Adrenal gland (tissue), 12 donors: ENCODE results near the gene SLAMF9. TPM values are rescaled to one million over a fixed set of nuclear protein-coding genes. Genes with fewer than 3 reads are reported as not detected.

Experiments
- DNase-seq, 7 donors: peaks; one replicate each; pipeline ENCODE4 v3.0.0-alpha.2; 2019 to 2020
- H3K27ac ChIP-seq, 5 donors: fragments of 200-600 bp; sonication (generic) in 4 of 5; 1 replicate in 3 of 5; 2 replicates in 2 of 5; pipeline versions ENCODE4 v1.5.1 to v1.8.0; 2016 to 2020; ENCODE audit warnings: mild to moderate bottlenecking in 1 of 5
- H3K27me3 ChIP-seq: fragments of 200-600 bp; 2 replicates; pipeline ENCODE4 v1.8.0; 2021
- H3K36me3 ChIP-seq, 2 donors: fragments of 200-600 bp; replicated peaks in 1 of 2; 1 replicate in 1 of 2; 2 replicates in 1 of 2; pipeline versions ENCODE4 v1.5.1 to v1.8.0; 2018 to 2022
- H3K4me1 ChIP-seq, 2 donors: fragments of 200-600 bp; replicated peaks in 1 of 2; 1 replicate in 1 of 2; 2 replicates in 1 of 2; pipeline versions ENCODE4 v1.5.1 to v1.8.0; 2018 to 2021
- H3K4me3 ChIP-seq, 4 donors: fragments of 200-600 bp; sonication (generic) in 3 of 4; one replicate each; pipeline ENCODE4 v1.5.1; 2016 to 2018
- H3K9me3 ChIP-seq, 3 donors: fragments of 200-600 bp; sonication (generic) in 1 of 3; replicated peaks in 1 of 3; 1 replicate in 2 of 3; 2 replicates in 1 of 3; pipeline versions ENCODE4 v1.5.1 to v1.8.0; 2016 to 2021
- CTCF ChIP-seq, 6 experiments: fragments of 450-650 bp in 4 of 6; fragments of 200-600 bp in 2 of 6; sonication (generic) in 1 of 6; IDR thresholded peaks; 1 replicate in 5 of 6; 2 replicates in 1 of 6; pipeline versions ENCODE4 v1.5.1 to v1.8.0; 2016 to 2021; ENCODE audit warnings: antibody characterized with exemption in 6 of 6, mild to moderate bottlenecking in 2 of 6, moderate library complexity in 1 of 6
- POLR2A ChIP-seq, 2 donors: fragments of 450-650 bp; IDR thresholded peaks; one replicate each; pipeline ENCODE4 v1.6.1; 2017; ENCODE audit warnings: antibody characterized with exemption in 2 of 2, mild to moderate bottlenecking in 2 of 2, moderate library complexity in 1 of 2
- WGBS, 4 donors: extraction: QIAGEN DNeasy Blood & Tissue Kit in 2 of 4; methylation state at CpG; one replicate each; pipeline versions ENCODE4 v1.1.5 to v1.1.7; 2013 to 2017; 5-methylcytosine and 5-hydroxymethylcytosine counted together
- intact Hi-C, 2 donors: fragments of 100-400 bp; cut with DNase I; formaldehyde crosslinking; loops; one replicate each; pipeline versions ENCODE4 v1.14.1 to v1.15.0; 2022 to 2023
- polyA plus RNA-seq, 3 donors: library from polyadenylated mRNA; stranded (reverse); fragments of 200-250 nt in 2 of 3; fragments of 350-450 nt in 1 of 3; fragmentation: Illumina TruSeq in 1 of 3; extraction: RNeasy Lipid Tissue Mini Kit (QIAGEN cat#74804) in 1 of 3; gene quantifications; one replicate each; pipeline ENCODE4 v1.2.3, GENCODE V29; 2013 to 2014
- total RNA-seq, 9 donors: library from RNA; depleted of rRNA in 4 of 9; stranded (reverse); fragments of >200 nt in 4 of 9; fragments of 120-200 nt in 1 of 9; fragmentation: NEBNext Ultra II Directional in 1 of 9; extraction: Animal tissue kit (Norgen Biotek cat#: 25700) in 1 of 9; gene quantifications; one replicate each; pipeline versions ENCODE4 v1.1.0 to v1.2.4, GENCODE V29; 2013 to 2023
- donor health status: healthy with polysubstance abuse.
- donor health status: Bipolar disorder and iron deficiency.
- donor health status: DM: yes; HTN: yes; CAD: no.
- donor health status: DM: no; HTN: no; CAD: no.
- donor health status: DM: no; HTN: no; CAD: no.
- donor health status: DM: yes; HTN: yes; CAD: no.

The SLAMF9 gene
- total and polyA plus RNA-seq, 12 donors, result not detected

- intact Hi-C loops, result loop anchor here in 1 of 2 donors (10.0 kb wide), 1 partner anchor 153 kb away; the partner anchor contains the start of gene IGSF8
- no peaks in the 10 kb centered on the region for H3K9me3 ChIP-seq
- no peak for DNase-seq
- H3K27ac ChIP-seq, result no peak overlapping the region
- H3K36me3 ChIP-seq, result no peaks in the 10 kb centered on the region
- no peak for TF ChIP-seq CTCF (IDR thresholded peaks at IDR 0.05)
- TF ChIP-seq POLR2A (IDR thresholded peaks at IDR 0.05), result no peak
- H3K4me1 ChIP-seq, result peaks cover 0 to 10% of the 10 kb centered on the region in 2 donors
- no peak overlapping the region for H3K4me3 ChIP-seq
- H3K27me3 ChIP-seq, result peaks cover 28% of the 10 kb centered on the region
- 69 to 79% (median 73%) methylated on average over 7 to 15 of the region's 15 CpGs for WGBS, 4 donors
These were observed 12.2 kb downstream of the SLAMF9 start for GRCh38 chr1:159941591-159942560.

DNA sequence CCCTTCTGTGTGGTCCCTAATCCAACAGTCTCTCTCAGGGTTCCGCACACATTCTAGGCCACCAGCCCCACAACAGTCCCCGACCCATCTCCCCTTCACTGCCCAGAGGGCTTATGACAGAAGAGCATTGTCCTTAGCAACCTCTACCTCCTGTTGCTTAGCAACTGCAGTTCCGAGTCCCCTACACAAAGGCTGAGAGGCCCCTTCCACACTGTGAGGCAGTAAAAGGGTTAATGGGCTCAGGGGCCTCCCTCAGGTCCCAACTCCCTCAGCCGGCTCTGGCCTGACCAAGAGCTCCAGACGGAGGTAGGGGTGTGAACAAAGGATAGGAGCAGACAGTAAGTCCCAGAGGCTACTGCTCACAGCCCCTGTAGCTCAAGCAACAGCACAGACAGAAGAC lies 12.9 kb downstream of the SLAMF9 start:
- Histone ChIP-seq H3K27ac (no peak overlapping the region), H3K4me1 (peaks cover 0 to 12% of the 10 kb centered on the region in 2 donors), H3K9me3 (no peaks in the 10 kb centered on the region), H3K27me3 (peaks cover 31% of the 10 kb centered on the region), H3K36me3 (no peaks in the 10 kb centered on the region), H3K4me3 (no peak overlapping the region)
- intact Hi-C loops, result loop anchor here in 1 of 2 donors (10.0 kb wide), 1 partner anchor 154 kb away; the partner anchor contains the start of gene IGSF8
- TF ChIP-seq POLR2A (IDR thresholded peaks at IDR 0.05) (no peak), CTCF (IDR thresholded peaks at IDR 0.05) (no peak)
- no peak for DNase-seq
- WGBS, 4 donors, result 78 to 85% (median 80%) methylated on average over 3 to 5 of the region's 5 CpGs

- 89 to 97% (median 94%) methylated on average over 9 to 11 of the region's 11 CpGs for WGBS, 4 donors
- Histone ChIP-seq H3K9me3 (no peaks in the 10 kb centered on the region), H3K27me3 (peaks cover 24% of the 10 kb centered on the region), H3K4me1 (peaks cover 0 to 5% of the 10 kb centered on the region in 2 donors), H3K27ac (no peak overlapping the region), H3K4me3 (no peak overlapping the region), H3K36me3 (no peaks in the 10 kb centered on the region)
- no peak for DNase-seq
- intact Hi-C loops, result loop anchor here in 1 of 2 donors (10.0 kb wide), 1 partner anchor 155 kb away; the partner anchor contains the start of gene IGSF8
- TF ChIP-seq POLR2A (IDR thresholded peaks at IDR 0.05), result no peak
- TF ChIP-seq CTCF (IDR thresholded peaks at IDR 0.05), result no peak
These were observed 13.9 kb downstream of the SLAMF9 start for GRCh38 chr1:159940006-159940620.

GRCh38 chr1:159939678-159940002 lies 14.4 kb downstream of the SLAMF9 start:
- WGBS, 4 donors, result 89 to 93% (median 90%) methylated on average over 3 of the region's 3 CpGs
- Histone ChIP-seq H3K27ac (no peak overlapping the region), H3K36me3 (no peaks in the 10 kb centered on the region), H3K4me3 (no peak overlapping the region), H3K4me1 (peaks cover 0 to 5% of the 10 kb centered on the region in 2 donors), H3K27me3 (peaks cover 23% of the 10 kb centered on the region), H3K9me3 (no peaks in the 10 kb centered on the region)
- TF ChIP-seq POLR2A (IDR thresholded peaks at IDR 0.05) (no peak), CTCF (IDR thresholded peaks at IDR 0.05) (no peak)
- intact Hi-C loops, result loop anchor here in 1 of 2 donors (10.0 kb wide), 1 partner anchor 155 kb away; the partner anchor contains the start of gene IGSF8
- no peak for DNase-seq
